ENCODE results near the gene CA14.

GRCh38 chr1:150281221-150281757 lies 23.7 kb downstream of the CA14 start:
- TF ChIP-seq CTCF (IDR thresholded peaks at IDR 0.05 in 8 of 11, conservative IDR thresholded peaks at IDR 0.05 in 3 of 11) (peak; percentile 49 to 82 (median 69)), POLR2AphosphoS5 (IDR thresholded peaks at IDR 0.05) (no peak)

Data from spleen (tissue), 7 donors.